22Rv1 (cell line): ENCODE results near the gene MZF1.
"Not testable (repeated sequence)": the region's sequence is repeated elsewhere in the genome, so short reads cannot be mapped to it uniquely, and the experiment has no call there.

Experiments used
- H3K27ac ChIP-seq: fragments of 450-650 bp; 2 replicates; pipeline ENCODE4 v1.5.1; 2017
- ZFX ChIP-seq: fragments of 450-650 bp; IDR thresholded peaks from 2 replicates; pipeline ENCODE4 v1.6.1; 2017; ENCODE audit warnings: antibody characterized with exemption, borderline replicate concordance
- TF ChIP-seq, protein P1 (sequence below): fragments of 450-650 bp; IDR thresholded peaks from 2 replicates; pipeline ENCODE4 v1.5.1; 2017; ENCODE audit warnings: mild to moderate bottlenecking

The MZF1 gene

DNA sequence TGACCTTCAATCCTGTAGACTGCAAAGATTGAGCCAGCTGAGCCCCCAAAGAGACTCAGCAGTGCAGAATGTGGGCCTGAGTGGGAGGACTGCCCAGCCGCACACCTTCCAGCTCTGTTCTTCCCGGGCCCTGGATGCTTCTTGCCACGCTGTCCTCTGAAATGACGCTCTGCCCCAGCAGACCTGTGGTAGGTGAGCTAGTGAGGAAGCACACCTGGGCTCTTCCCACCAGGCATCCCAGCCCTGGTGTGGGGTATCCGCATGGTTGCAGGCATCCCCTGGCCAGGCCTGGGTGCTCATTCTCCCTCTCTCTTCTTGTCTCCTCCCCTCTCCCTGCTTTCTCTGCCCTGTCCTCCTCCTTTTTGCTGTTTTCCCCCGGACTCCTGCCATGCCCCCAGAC, 9.8 kb upstream of the MZF1 start:
- TF ChIP-seq, protein P1, sequence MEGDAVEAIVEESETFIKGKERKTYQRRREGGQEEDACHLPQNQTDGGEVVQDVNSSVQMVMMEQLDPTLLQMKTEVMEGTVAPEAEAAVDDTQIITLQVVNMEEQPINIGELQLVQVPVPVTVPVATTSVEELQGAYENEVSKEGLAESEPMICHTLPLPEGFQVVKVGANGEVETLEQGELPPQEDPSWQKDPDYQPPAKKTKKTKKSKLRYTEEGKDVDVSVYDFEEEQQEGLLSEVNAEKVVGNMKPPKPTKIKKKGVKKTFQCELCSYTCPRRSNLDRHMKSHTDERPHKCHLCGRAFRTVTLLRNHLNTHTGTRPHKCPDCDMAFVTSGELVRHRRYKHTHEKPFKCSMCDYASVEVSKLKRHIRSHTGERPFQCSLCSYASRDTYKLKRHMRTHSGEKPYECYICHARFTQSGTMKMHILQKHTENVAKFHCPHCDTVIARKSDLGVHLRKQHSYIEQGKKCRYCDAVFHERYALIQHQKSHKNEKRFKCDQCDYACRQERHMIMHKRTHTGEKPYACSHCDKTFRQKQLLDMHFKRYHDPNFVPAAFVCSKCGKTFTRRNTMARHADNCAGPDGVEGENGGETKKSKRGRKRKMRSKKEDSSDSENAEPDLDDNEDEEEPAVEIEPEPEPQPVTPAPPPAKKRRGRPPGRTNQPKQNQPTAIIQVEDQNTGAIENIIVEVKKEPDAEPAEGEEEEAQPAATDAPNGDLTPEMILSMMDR = no peak
- no peak for TF ChIP-seq ZFX
- H3K27ac ChIP-seq = no peak overlapping the region

DNA sequence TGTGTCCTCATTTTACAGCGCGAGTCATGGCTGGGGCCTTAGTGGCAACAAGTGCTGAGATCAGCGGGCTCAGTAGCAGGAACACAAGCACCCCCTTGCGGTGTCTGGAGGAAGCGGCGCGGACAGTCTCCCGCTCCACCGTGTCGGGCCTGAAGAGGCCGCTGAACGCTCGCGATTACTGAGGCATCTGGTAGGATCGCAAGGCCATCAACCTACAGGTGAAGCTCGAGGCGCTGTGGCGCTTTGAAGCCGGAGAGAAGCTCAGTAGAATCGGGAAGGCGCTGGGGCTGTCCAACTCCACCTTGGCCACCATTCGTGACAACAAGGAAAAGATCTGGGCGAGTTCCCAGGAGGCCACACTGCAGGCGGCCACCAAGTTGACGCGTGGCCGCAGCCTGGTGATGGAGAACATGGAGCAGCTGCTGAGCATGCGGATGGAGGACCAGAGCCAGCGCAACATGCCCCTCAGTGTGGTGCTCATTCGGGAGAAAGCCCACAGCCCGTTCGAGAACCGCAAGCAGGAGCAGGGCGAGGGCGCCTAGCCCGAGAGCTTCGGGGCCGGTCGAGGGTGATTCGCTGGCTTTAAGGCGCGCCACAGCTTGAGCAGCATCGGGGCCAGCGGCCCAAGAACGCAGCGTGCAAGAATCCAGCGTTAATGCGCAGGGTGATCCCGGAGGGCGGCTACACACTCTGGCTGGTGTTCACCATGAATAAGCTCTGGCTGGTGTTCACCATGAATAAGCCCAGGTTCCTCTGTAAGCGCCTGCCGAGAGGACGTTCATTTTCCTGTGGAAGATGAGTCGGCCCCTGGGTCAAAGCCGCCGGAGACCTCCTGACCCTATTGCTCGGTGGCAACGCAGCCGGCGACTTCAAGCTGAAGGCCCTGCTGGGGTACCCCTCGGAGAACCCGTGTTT, 8.3 kb upstream of the MZF1 start:
- H3K27ac ChIP-seq = no peak overlapping the region
- TF ChIP-seq, protein P1 = peak; percentile 15; the same call in 1 of the 2 replicates
- TF ChIP-seq ZFX = no peak

DNA sequence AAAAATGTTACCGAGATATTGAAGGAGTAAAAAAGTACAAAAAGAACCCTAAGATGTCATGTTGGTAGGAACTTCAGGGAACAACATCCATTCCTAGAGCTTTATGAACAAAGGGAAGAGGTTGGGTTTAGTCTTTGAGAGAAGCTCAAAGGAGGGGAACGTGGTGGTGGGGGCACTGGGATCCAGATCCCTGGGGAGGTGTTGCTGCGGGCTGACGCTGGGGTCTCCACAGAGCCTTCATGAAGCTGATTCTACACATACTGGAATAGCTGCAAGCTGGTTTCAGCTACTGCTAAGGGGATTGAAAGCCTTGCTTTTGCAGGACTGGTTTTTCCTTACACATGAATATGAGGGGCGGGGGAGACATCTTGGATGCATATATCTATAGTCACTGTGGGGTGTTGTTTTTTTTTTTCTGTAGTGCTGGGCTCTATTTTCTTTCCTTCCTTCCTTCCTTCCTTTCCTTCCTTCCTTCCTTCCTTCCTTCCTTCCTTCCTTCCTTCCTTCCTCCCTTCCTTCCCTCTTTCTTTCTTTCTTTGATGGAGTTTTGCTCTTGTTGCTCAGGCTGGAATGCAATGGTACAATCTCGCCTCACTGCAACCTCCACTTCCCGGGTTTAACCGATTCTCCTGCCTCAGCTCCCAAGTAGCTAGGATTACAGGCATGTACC, 6.5 kb upstream of the MZF1 start:
- TF ChIP-seq ZFX = no peak
- TF ChIP-seq, protein P1 = no peak

DNA sequence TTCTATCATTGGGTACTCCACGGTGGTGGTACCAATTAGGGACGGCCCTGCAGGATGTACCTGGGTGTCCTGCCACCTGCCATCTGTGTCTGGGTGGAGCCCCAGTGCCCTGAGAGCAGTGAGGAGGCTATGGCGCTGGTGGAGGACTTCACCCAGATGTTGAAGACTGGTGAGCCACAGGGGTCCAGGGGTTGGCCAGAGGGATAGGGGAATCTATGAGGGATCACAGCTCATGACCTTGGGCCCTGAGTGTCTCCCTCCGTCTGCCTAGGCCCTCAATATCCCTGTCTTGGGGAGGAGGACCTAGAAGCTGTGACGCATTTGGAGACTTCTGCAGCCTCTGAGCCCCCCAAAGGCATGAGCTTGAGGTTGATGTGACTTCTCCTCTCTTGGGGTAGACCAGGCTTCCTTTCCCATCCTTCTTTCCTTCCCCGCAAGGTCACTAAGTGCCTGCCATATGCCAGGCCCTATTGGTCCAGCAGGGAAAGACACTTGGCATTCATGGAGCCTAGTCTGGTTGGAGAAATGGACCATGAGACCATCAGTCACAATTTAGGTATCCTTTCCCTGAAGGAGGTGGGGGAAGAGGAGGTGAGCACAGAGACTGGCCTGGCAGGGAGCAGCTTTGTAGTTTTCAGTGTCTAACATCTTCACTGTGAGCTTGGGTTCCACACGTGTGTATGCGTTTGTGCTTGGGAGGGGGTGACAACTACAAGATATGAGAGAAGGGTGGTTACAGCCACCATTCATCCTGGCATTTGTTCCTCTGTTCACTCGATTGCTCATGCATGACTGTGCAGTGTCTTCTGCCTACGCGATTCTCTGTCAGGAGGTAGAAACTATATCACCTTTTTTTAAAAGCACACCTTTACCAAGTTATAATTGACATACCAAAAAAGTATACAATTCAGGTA, 5.1 kb upstream of the MZF1 start:
- no peak for TF ChIP-seq ZFX
- TF ChIP-seq, protein P1 = no peak
- no peak overlapping the region for H3K27ac ChIP-seq

More for the DNA sequence above, 6.5 kb upstream of the MZF1 start:
- H3K27ac ChIP-seq = no peak overlapping the region

DNA sequence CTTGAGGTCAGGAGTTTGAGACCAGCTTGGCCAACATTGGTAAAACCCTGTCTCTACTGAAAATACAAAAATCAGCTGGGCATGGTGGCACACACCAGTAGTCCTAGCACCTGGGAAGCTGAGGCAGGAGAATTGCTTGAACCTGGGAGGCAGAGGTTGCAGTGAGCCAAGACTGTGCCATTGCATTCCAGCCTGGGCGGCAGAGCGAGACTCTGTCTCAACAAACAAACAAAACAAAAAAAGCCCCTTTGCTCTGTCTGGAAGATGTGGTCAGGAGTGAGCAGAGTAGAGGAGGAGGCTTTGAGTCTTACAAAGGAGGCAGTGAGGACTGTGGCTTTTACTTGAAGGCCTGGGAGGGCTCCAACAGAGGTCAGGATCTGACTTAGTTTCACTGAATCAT, 4.4 kb upstream of the MZF1 start:
- not testable (repeated sequence) for H3K27ac ChIP-seq

DNA sequence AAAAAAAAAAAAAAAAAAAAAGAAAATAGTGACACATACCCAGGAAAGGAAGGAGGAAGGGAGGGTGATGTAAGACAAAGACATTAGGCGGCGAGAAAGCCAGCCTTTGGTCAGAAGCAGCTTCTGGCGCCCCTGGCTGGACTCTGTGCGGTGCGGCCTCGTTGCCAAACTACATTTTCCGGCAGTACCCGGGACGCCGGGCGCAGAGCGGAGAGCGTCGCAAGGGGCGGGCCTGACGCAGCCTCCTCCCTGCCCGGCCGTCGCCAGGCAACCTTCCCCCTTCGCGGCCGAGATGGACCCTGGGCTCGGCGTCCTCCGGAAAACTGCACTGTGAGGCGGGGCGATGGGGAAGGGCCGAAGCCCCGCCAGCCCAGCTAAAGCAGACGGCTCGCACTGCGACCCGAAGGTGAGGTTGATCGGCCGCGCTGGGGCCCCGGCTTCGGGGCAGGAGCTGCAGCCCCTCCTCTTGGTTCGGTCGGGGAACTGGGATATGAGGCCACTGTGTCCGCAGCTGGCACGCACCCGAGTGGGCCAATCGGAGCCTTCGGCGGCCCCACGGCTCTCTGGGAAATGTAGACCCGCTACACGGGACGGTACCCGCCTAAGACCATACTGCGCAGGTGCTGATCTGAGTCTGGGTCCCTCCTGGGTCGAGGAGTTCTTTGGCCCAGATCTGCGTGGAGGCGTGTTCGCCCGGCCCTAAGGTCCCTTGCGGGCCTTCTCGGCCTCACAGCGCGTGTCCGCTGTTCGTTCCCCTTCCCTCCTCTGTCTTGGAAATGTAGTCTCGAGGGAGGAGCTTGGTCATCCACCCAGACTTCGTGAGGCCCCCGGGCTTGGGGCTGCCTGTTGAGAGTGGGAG, 2.3 kb upstream of the MZF1 start:
- peak overlapping the region; percentile 97 for H3K27ac ChIP-seq
- no peak for TF ChIP-seq ZFX
- TF ChIP-seq, protein P1 = no peak
